RPMI8226 (cell line): Measurements from ENCODE around the gene ERCC4.

ENCODE experiments used
- DNase-seq: peaks from one replicate; pipeline ENCODE4 v3.0.0-alpha.2; 2015

The ERCC4 gene

GRCh38 chr16:13996778-13997288 is 76.9 kb downstream of the ERCC4 start:
- DNase-seq, result no peak

GRCh38 chr16:13997526-13997925 is 77.6 kb downstream of the ERCC4 start:
- DNase-seq, result no peak

- peak; percentile 70 for DNase-seq
These were observed 78.0 kb downstream of the ERCC4 start for GRCh38 chr16:13997933-13998332.

- no peak for DNase-seq
These were observed 79.3 kb downstream of the ERCC4 start for GRCh38 chr16:13999071-13999894.

- DNase-seq, result no peak
These were observed 80.0 kb downstream of the ERCC4 start for GRCh38 chr16:13999895-14000425.

GRCh38 chr16:14001521-14001920 is 81.6 kb downstream of the ERCC4 start:
- DNase-seq, result no peak
